SH-SY5Y (cell line): ENCODE measurements around the gene SYT17.

ENCODE experiments used
- GATA2 ChIP-seq: IDR thresholded peaks from 2 replicates; pipeline ENCODE4 v1.6.1; 2011; ENCODE audit warnings: mild to moderate bottlenecking, low read depth, low read length
- GATA3 ChIP-seq: IDR thresholded peaks from 2 replicates; pipeline ENCODE4 v1.6.1; 2011; ENCODE audit warnings: low read depth, mild to moderate bottlenecking, low read length, moderate library complexity

DNA sequence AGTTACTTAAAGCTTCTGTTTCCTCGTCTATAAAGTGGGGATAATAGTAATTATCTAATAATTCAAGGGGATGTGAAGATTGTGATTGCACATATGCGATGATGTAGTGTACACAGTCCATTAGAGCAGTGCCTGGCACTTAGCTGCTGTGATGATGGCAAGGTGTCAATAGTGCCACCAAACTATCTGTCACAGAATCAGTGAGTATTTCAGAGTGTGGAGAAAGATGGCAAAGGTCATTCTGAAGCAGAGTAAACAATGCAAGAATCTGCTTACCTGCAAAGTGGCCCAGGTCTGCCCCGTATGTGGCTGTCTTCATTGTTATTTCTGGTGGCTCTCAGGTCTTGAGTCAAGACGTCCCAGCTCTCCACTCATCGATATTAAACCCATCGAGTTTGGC is 15.1 kb downstream of the SYT17 start:
- TF ChIP-seq GATA2 (no peak), GATA3 (no peak)
